ENCODE data around the gene SLCO1A2.

The SLCO1A2 gene

GRCh38 chr12:21328578-21328977, 6.1 kb downstream of the SLCO1A2 start:
- DNase-seq: no peak

- DNase-seq: no peak
Observed at GRCh38 chr12:21324551-21324950, 10.2 kb downstream of the SLCO1A2 start.

- DNase-seq: no peak
Observed at GRCh38 chr12:21323736-21324135, 11.0 kb downstream of the SLCO1A2 start.

GRCh38 chr12:21308785-21309184, 25.9 kb downstream of the SLCO1A2 start:
- DNase-seq: no peak

- DNase-seq: no peak
Observed at GRCh38 chr12:21305661-21306060, 29.1 kb downstream of the SLCO1A2 start.

- DNase-seq: no peak
Observed at GRCh38 chr12:21300632-21301031, 34.1 kb downstream of the SLCO1A2 start.

GRCh38 chr12:21296751-21297406, 37.8 kb downstream of the SLCO1A2 start:
- DNase-seq: no peak

GRCh38 chr12:21296348-21296747, 38.4 kb downstream of the SLCO1A2 start:
- no peak for DNase-seq

- DNase-seq: no peak
Observed at GRCh38 chr12:21294176-21294575, 40.5 kb downstream of the SLCO1A2 start.

- no peak for DNase-seq
Observed at GRCh38 chr12:21292111-21292510, 42.6 kb downstream of the SLCO1A2 start.

GRCh38 chr12:21289698-21290097, 45.0 kb downstream of the SLCO1A2 start:
- DNase-seq: no peak

GRCh38 chr12:21276826-21277225, 57.9 kb downstream of the SLCO1A2 start:
- DNase-seq: no peak

- DNase-seq: no peak
Observed at GRCh38 chr12:21265932-21266331, 68.8 kb downstream of the SLCO1A2 start.

GRCh38 chr12:21264232-21264631, 70.5 kb downstream of the SLCO1A2 start:
- no peak for DNase-seq

GRCh38 chr12:21257172-21257571, 77.5 kb downstream of the SLCO1A2 start:
- DNase-seq: no peak

GRCh38 chr12:21252070-21252469, 82.6 kb downstream of the SLCO1A2 start:
- no peak for DNase-seq

GRCh38 chr12:21248679-21249078, 86.0 kb downstream of the SLCO1A2 start:
- no peak for DNase-seq

- no peak for DNase-seq
Observed at GRCh38 chr12:21239866-21240265, 94.9 kb downstream of the SLCO1A2 start.

- no peak for DNase-seq
Observed at GRCh38 chr12:21234395-21234794, 100.3 kb downstream of the SLCO1A2 start.

- no peak for DNase-seq
Observed at GRCh38 chr12:21223930-21224329, 110.8 kb downstream of the SLCO1A2 start.

- no peak for DNase-seq
Observed at GRCh38 chr12:21221778-21222177, 112.9 kb downstream of the SLCO1A2 start.

- DNase-seq: no peak
Observed at GRCh38 chr12:21221072-21221471, 113.6 kb downstream of the SLCO1A2 start.

GRCh38 chr12:21220266-21220665, 114.5 kb downstream of the SLCO1A2 start:
- DNase-seq: no peak

- no peak for DNase-seq
Observed at GRCh38 chr12:21219206-21219605, 115.5 kb downstream of the SLCO1A2 start.
